ENCODE measurements around the gene BIRC3. TPM values are rescaled to one million over a fixed set of nuclear protein-coding genes. Genes with fewer than 3 reads are reported as not detected.

Gene BIRC3
- total RNA-seq, 4 donors from 2014 or later: 2.4 to 6.9 (median 6.0) TPM

DNA sequence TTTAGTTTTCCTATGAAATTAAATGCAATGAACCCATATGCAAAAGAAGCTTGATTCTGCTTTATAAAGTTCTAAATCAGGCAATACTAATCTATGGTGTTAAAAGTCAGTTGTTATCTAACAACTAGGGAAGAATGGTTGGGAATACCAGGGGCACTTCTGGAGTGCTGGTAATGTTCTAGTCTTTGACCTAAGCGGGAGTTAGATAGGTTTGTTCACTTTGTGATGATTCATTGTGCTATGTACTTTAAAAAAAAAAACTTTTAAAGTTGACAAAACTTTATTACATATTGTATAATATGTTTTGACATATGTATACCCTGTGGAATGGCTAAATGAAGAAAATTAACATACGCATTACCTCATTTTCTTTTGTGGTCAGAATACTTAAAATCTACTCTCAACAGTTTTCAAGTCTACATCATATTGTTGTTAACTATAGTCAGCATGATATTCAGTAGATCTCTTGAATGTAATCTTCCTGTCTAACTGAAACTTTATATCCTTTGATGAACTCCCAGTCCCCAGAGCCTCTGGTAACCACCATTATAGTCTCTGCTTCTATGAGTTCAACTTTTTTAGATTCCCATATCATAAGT, 69.0 kb downstream of the BIRC3 start:
- no peaks in the 10 kb centered on the region for H3K9me3 ChIP-seq
- TF ChIP-seq POLR2A (IDR thresholded peaks at IDR 0.05) (no peak), CTCF (IDR thresholded peaks at IDR 0.05) (no peak)
- H3K27ac ChIP-seq: no peak overlapping the region
- no peaks in the 10 kb centered on the region for H3K4me1 ChIP-seq
- no peaks in the 10 kb centered on the region for H3K27me3 ChIP-seq
- 82 to 88% methylated on average over 2 of the region's 2 CpGs for WGBS, 2 donors
- peaks cover 0 to 71% (median 7%) of the 10 kb centered on the region in 3 donors for H3K36me3 ChIP-seq
- DNase-seq: no peak
- intact Hi-C loops (cut with DNase I): loop anchor here (10.0 kb wide), 1 partner anchor 109 kb away; no protein-coding TSS in a partner anchor
- H3K4me3 ChIP-seq: no peak overlapping the region

GRCh38 chr11:102387043-102387781, 69.9 kb downstream of the BIRC3 start:
- DNase-seq: no peak
- 77 to 78% methylated on average over 6 to 8 of the region's 8 CpGs for WGBS, 2 donors

More at GRCh38 chr11:102387043-102387781, 69.9 kb downstream of the BIRC3 start:
- no peak overlapping the region for H3K27ac ChIP-seq
- TF ChIP-seq POLR2A (IDR thresholded peaks at IDR 0.05): no peak
- TF ChIP-seq CTCF (IDR thresholded peaks at IDR 0.05): no peak
- intact Hi-C loops (cut with DNase I): loop anchor here (10.0 kb wide), 1 partner anchor 108 kb away; no protein-coding TSS in a partner anchor
- H3K9me3 ChIP-seq: no peaks in the 10 kb centered on the region
- no peaks in the 10 kb centered on the region for H3K4me1 ChIP-seq
- no peak overlapping the region for H3K4me3 ChIP-seq
- peaks cover 0 to 71% (median 5%) of the 10 kb centered on the region in 3 donors for H3K36me3 ChIP-seq
- H3K27me3 ChIP-seq: no peaks in the 10 kb centered on the region

Small RNA genes within 50 kb of the gene (small RNA-seq; reads per million reads assigned to genes)
- gene AP000942.3 (0 reads per million in 4 donors), gene AP000942.4 (0 reads per million in 4 donors), gene RNU6-952P (0 reads per million in 4 donors)

Other genes starting within 250 kb of the BIRC3 start
- 100 to 1,000 TPM in 3 of 4 donors, 10 to 100 TPM in 1; 97.0 to 177 (median 142) TPM for gene YAP1, start 207.0 kb upstream of the BIRC3 start, total RNA-seq
- 10 to 100 TPM; 18.9 to 38.7 (median 26.4) TPM for gene BIRC2, start 29.7 kb downstream of the BIRC3 start, total RNA-seq
- 100 to 1,000 TPM in 3 of 4 donors, 10 to 100 TPM in 1; 53.2 to 152 (median 128) TPM for gene TMEM123, start 135.3 kb downstream of the BIRC3 start, total RNA-seq
- gene MMP7, start 213.3 kb downstream of the BIRC3 start, total RNA-seq: 10 to 100 TPM in 1 of 4 donors, not detected in 3; 35.8 TPM

Data from esophagus squamous epithelium (tissue), 5 donors.